Measurements from ENCODE around the gene RANBP3. TPM values are rescaled to one million over a fixed set of nuclear protein-coding genes. Genes with fewer than 3 reads are reported as not detected.

Gene RANBP3
- total RNA-seq, 1 donor from 2014 or later = 76.1 TPM

DNA sequence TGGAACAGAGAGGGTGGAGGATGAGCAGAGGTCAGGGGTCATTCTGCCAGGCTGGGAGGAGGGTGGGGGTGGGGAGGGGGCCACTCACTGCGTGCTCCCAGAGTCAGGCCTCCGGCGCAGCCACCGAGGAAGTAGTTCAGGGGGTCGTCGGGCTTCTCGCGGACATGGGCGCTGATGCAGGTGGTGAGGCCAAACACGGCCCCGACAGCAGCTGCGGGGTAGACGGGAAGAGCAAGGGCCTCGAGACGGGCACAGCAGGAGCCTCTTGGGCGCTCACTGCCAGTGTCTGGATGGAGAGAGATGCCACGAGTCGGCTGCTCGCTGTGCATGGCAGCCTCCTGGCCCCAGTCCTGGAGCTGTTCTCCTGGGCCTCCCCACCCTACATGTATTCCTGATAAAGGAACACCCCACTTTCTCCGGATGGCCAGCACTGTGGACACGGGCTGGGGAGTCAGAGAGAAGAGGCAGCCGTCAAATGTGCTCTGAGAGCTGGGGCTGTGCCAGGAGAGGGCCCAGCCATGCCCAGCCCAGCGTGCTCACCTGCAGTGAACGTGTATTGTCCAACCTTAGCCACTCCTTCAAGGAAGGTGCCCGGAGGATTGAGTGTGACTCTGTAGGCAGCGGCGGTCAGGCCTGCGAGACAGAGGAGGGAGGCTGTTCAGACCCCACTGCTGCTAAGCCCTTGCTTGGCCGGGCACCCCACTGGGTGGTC, 81.4 kb downstream of the RANBP3 start:
- TF ChIP-seq, protein P1, sequence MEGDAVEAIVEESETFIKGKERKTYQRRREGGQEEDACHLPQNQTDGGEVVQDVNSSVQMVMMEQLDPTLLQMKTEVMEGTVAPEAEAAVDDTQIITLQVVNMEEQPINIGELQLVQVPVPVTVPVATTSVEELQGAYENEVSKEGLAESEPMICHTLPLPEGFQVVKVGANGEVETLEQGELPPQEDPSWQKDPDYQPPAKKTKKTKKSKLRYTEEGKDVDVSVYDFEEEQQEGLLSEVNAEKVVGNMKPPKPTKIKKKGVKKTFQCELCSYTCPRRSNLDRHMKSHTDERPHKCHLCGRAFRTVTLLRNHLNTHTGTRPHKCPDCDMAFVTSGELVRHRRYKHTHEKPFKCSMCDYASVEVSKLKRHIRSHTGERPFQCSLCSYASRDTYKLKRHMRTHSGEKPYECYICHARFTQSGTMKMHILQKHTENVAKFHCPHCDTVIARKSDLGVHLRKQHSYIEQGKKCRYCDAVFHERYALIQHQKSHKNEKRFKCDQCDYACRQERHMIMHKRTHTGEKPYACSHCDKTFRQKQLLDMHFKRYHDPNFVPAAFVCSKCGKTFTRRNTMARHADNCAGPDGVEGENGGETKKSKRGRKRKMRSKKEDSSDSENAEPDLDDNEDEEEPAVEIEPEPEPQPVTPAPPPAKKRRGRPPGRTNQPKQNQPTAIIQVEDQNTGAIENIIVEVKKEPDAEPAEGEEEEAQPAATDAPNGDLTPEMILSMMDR (IDR thresholded peaks at IDR 0.05; ENCODE audit: insufficient read depth, low read length, poor library complexity, severe bottlenecking) = no peak
- H3K36me3 ChIP-seq (ENCODE audit: control insufficient read depth, insufficient read depth, low read length) = no peaks in the 10 kb centered on the region
- H3K4me3 ChIP-seq (ENCODE audit: low read depth, low read length) = no peak overlapping the region
- no peak for DNase-seq (ENCODE audit: low read depth)
- H3K27me3 ChIP-seq (ENCODE audit: control insufficient read depth, insufficient read depth, low read length) = peaks cover 10% of the 10 kb centered on the region

DNA sequence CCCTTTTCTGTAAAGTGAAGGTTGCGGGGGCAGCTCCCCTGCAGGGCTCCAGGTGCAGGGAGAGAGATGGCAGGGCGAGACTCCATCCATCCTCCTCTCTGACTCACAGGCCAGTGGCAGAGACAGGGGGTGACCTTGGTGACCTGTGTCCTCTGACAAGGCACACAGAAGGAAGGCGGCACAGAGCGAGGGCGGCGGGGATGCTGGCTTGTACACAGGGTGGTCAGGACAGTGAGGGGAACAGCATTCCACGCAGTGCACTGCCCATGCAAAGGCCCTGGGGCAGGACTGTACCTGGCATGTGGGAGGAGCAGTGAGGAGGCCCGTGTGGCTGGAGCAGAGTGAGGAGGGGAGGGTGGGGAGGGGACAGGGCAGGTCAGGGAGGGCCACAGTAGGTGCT, 82.0 kb downstream of the RANBP3 start:
- H3K36me3 ChIP-seq (ENCODE audit: control insufficient read depth, insufficient read depth, low read length) = no peaks in the 10 kb centered on the region
- no peak for DNase-seq (ENCODE audit: low read depth)
- H3K27me3 ChIP-seq (ENCODE audit: control insufficient read depth, insufficient read depth, low read length) = peaks cover 12% of the 10 kb centered on the region
- no peak overlapping the region for H3K4me3 ChIP-seq (ENCODE audit: low read depth, low read length)
- TF ChIP-seq, protein P1 (IDR thresholded peaks at IDR 0.05; ENCODE audit: insufficient read depth, low read length, poor library complexity, severe bottlenecking) = no peak

DNA sequence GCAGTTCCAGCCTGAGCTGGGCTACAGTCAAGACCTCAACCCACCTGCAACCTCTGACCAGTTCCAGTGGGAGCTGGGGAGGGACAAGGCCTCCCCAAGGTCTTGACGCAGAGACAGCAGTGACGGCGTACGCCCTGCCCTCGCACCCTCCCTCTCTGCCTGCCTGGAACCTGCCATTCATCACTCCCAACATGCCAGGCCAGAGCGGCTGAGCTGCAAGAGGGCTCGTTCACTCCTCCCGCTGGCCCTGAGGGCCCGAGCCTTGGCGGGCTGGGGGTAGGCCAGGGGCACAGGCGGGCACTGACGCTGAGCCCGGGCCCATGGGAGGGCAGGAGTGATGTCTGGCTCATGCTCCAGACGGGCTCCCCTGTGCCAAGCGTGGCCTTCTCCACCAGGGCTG, 82.5 kb downstream of the RANBP3 start:
- peaks cover 12% of the 10 kb centered on the region for H3K27me3 ChIP-seq (ENCODE audit: control insufficient read depth, insufficient read depth, low read length)
- DNase-seq (ENCODE audit: low read depth) = no peak
- TF ChIP-seq, protein P1 (IDR thresholded peaks at IDR 0.05; ENCODE audit: insufficient read depth, low read length, poor library complexity, severe bottlenecking) = no peak

DNA sequence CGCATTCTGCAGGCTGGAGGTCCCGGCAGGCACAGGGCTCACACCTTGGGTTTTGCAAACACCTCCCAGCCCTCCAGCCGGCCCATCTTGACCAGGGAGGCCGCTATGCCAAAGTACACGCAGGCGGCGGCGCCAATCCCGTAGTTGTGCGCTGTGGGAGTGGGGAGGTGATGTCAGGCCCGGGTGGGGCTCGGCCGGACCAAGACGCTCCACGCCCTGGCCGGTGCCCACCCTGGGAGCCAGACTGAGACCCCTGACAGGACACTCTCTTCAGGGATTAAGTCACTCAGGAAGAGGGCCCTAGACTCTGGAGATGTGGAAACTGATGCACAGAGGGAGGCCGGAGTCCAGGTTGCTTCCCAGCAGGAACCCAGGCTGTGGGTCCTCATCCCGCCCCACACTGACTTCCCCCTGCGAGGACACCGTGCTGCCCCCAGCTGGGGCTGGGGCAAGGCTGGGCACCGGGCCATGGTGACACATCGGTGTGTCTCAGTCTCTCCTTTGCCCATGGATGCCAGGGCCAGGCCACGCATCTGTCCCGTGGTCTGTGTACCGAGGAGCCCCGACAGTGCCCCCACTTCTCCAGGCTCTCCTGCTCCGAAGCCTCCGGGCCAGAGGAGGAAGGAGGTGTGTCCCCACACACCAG, 83.1 kb downstream of the RANBP3 start:
- Histone ChIP-seq H3K36me3 (ENCODE audit: control insufficient read depth, insufficient read depth, low read length) (no peaks in the 10 kb centered on the region), H3K4me3 (ENCODE audit: low read depth, low read length) (no peak overlapping the region), H3K27me3 (ENCODE audit: control insufficient read depth, insufficient read depth, low read length) (peaks cover 16% of the 10 kb centered on the region)
- no peak for DNase-seq (ENCODE audit: low read depth)
- TF ChIP-seq, protein P1 (IDR thresholded peaks at IDR 0.05; ENCODE audit: insufficient read depth, low read length, poor library complexity, severe bottlenecking) = no peak

More for the DNA sequence above, 82.5 kb downstream of the RANBP3 start:
- Histone ChIP-seq H3K4me3 (ENCODE audit: low read depth, low read length) (no peak overlapping the region), H3K36me3 (ENCODE audit: control insufficient read depth, insufficient read depth, low read length) (no peaks in the 10 kb centered on the region)

DNA sequence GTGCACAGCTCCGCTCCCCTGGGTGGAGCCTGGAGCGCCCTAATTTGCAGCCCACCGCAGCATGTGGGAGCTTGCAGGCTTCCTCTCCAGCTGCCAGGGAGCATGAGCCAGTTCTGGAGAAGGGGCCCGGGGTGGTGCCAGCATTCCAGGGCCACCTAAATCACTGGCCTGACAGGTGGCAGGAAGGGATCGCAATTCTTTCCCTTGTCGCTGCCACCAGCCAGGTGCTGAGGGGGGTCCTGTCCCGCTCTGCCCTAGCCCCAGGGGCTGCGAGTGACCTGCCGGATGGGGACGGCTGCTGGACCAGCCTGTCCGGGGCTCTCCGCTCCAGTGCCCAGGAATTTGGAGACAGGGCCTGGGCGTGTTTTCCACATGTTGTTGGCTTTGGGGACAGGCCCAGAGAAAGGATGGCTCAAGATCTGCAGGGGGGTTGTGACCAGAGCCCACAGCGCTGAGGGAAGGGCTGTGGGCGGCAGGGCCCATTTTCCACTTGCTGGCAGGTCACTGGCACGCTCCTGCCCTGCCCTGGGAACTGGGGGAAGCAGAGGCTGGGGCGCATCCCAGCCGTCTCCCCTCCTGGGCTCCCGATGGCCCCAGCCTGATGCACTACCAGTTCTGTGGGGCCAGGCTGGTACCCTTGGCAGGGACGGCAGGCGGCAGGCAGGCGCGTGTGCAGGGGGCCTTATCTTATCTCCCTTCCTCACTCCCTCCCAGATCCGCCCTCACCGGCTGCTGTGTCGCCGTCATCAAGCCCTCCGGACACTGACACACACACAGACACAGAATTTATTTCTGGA, 83.8 kb downstream of the RANBP3 start:
- TF ChIP-seq, protein P1 (IDR thresholded peaks at IDR 0.05; ENCODE audit: insufficient read depth, low read length, poor library complexity, severe bottlenecking) = no peak
- no peaks in the 10 kb centered on the region for H3K36me3 ChIP-seq (ENCODE audit: control insufficient read depth, insufficient read depth, low read length)
- DNase-seq (ENCODE audit: low read depth) = no peak
- H3K4me3 ChIP-seq (ENCODE audit: low read depth, low read length) = no peak overlapping the region
- peaks cover 18% of the 10 kb centered on the region for H3K27me3 ChIP-seq (ENCODE audit: control insufficient read depth, insufficient read depth, low read length)
